OCI-LY1 (cell line): ENCODE measurements around the gene TMPRSS11F.

Experiments
- CTCF ChIP-seq: fragments of 200-600 bp; sonication (generic), shearing (Covaris generic); IDR thresholded peaks from 2 replicates; pipeline ENCODE4 v1.5.1; 2017; ENCODE audit warnings: mild to moderate bottlenecking, antibody characterized with exemption, low read length, moderate library complexity, mixed read lengths
- EZH2 ChIP-seq: fragments of 200-600 bp; sonication (generic), shearing (Covaris generic); IDR thresholded peaks from 2 replicates; pipeline ENCODE4 v1.8.0; 2017; ENCODE audit warnings: borderline replicate concordance, mixed run types, mild to moderate bottlenecking, antibody characterized with exemption, low read length, moderate library complexity, mixed read lengths

DNA sequence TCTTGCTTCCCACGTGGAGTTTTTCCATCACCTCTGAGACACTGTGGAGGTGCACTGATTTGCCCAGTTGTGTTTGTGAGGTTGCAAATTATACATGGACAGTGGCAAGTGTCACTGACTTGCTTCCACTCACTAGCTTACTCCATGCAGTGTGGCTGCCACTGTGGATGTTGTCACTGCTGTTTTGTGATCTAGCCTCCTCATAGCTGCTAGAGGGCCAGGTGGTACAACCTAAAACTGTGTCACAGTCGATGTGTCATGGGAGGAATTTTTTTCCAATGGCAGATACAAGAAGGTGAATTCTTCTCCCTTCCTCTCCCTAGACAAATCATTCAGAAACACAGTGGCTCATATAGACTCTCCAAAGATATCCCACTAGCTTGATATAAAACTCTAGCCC lies 37.5 kb upstream of the TMPRSS11F start:
- TF ChIP-seq CTCF (no peak), EZH2 (no peak)
